SK-N-MC (cell line): ENCODE results near the gene DNAL1.

Experiments used
- EZH2 ChIP-seq: fragments of 200-600 bp; sonication (generic); IDR thresholded peaks from one replicate; pipeline ENCODE4 v1.6.1; 2017; ENCODE audit warnings: antibody characterized with exemption
- FOXP2 ChIP-seq: optimal IDR thresholded peaks from 2 replicates; pipeline ENCODE3; 2011; ENCODE audit warnings: mild to moderate bottlenecking, moderate library complexity; ENCODE audit not compliant: insufficient read depth; ENCODE audit errors: extremely low read length, control extremely low read depth
- POLR2AphosphoS5 ChIP-seq: IDR thresholded peaks from 2 replicates; pipeline ENCODE4 v1.6.1; 2012; ENCODE audit warnings: mild to moderate bottlenecking, low read depth, low read length, borderline replicate concordance

GRCh38 chr14:73719791-73720190, 75.0 kb downstream of the DNAL1 start:
- TF ChIP-seq POLR2AphosphoS5 (no peak), EZH2 (no peak), FOXP2 (no peak)
